Measurements from ENCODE around the gene NUDT2. TPM values are rescaled to one million over a fixed set of nuclear protein-coding genes. Genes with fewer than 3 reads are reported as not detected.

The NUDT2 gene
- total RNA-seq, 1 donor from 2014 or later: 18.7 TPM

- no peak for DNase-seq (ENCODE audit: low spot score)
Measured at GRCh38 chr9:34370335-34370969, 41.1 kb downstream of the NUDT2 start.

DNA sequence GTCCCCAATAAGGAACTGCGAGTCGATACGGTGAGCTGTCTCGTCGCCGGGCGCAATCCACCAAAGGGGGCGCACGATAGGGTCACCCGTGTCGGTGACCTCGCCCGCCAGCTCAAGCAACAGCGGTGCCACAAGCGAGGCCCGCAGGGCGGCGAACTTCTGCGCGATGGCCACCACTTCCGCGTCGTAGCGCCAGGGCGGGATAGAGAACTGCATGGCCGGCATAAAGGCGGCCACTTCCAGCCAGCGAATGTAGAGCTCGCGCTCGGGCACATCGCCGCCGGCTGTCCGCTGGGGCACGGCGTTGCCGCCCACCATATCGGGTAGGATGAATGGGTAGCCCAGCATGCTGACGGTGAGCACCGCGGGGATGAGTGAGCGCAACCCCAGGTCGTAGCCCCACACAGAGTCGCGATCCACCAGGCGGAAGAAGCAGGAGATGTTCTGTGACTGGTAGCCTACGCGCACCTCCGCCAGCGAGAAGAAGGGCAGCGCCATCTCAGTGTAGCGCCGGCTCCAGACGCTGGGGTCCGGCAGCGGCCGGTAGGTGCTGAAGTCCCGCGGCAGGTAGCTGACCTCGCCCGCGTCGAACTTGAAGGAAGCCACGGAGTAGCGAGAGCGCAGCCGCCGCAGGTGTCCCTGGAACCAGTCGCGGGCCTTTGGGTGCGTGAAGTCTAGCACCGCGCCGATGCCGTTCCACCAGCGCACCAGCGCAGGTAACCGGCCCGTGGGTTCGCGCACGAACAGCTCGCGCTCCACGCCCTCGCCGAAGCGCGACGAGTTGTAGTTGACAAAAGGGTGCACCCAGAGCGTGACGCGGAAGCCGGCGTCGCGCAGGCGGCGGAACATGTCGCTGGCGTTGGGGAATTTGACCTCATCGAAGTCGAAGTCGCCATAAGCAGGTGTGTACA, 41.9 kb downstream of the NUDT2 start:
- DNase-seq (ENCODE audit: low spot score): no peak

DNA sequence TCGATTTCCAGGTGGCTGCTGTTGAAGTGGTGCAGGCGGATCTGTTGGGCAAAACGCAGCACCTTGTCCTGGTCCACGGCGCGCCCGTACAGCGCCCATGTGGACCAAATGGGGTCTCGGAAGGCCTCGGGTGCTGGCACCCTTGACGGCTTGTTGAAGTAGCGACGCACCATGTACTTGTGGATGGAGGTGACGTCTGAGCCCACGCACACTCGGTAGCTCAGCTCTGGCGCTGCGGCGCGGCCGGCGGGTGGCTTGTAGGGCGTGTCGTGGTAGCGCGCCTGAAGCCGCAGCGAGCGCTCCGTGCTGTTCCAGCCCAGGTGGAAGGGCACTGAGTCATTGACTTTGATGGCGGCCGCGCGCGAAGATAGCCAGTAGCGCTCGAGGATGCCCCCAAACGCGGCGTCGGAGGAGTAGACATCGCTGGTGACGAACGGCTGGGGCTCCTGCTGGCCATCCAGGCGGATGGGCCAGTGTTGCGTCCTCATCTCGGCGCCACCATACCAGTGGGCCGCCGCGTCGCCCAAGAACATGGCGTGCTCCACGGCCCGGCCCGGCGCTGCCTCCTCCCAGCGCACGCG, 42.6 kb downstream of the NUDT2 start:
- no peak for DNase-seq (ENCODE audit: low spot score)

- DNase-seq (ENCODE audit: low spot score): peak; percentile 59
Measured at GRCh38 chr9:34372467-34373011, 43.2 kb downstream of the NUDT2 start.

GRCh38 chr9:34373749-34374148, 44.4 kb downstream of the NUDT2 start:
- DNase-seq (ENCODE audit: low spot score): no peak

- DNase-seq (ENCODE audit: low spot score): no peak
Measured at GRCh38 chr9:34374339-34374738, 45.0 kb downstream of the NUDT2 start.

GRCh38 chr9:34374905-34375552, 45.7 kb downstream of the NUDT2 start:
- no peak for DNase-seq (ENCODE audit: low spot score)

DNA sequence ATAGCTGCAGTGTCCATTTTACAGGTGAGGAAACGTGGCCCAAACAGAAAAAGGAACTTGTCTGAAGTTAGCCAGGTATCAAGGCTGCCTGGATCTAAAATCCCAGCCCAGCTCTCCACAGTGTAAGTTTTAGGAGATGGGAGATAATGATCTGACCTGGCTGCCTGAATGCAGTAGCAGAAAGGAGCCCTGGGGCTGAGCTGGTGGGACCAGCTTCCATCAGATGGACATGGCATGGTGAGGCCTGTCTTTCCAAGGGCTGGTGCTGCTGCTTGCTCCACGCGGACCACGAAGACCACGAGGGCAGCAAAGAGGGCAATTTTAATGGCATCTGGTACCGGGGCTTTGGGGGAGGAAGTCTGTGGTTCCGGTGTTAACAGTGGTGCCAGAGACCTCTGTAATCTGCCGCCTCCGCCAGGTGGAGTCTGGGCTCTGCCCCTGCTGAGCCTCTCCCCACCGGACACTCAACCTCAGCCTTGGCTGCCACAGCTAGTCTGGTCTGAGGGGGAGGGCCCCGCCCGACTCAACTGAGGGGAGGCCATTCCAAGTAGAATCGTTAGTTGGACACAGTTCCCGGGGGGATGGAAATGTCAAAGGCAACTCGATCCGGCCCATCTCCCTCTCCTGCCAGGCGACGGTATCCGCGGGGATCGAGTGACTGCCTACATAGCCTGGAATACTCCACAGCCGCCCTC, 46.7 kb downstream of the NUDT2 start:
- DNase-seq (ENCODE audit: low spot score): peak; percentile 66

DNA sequence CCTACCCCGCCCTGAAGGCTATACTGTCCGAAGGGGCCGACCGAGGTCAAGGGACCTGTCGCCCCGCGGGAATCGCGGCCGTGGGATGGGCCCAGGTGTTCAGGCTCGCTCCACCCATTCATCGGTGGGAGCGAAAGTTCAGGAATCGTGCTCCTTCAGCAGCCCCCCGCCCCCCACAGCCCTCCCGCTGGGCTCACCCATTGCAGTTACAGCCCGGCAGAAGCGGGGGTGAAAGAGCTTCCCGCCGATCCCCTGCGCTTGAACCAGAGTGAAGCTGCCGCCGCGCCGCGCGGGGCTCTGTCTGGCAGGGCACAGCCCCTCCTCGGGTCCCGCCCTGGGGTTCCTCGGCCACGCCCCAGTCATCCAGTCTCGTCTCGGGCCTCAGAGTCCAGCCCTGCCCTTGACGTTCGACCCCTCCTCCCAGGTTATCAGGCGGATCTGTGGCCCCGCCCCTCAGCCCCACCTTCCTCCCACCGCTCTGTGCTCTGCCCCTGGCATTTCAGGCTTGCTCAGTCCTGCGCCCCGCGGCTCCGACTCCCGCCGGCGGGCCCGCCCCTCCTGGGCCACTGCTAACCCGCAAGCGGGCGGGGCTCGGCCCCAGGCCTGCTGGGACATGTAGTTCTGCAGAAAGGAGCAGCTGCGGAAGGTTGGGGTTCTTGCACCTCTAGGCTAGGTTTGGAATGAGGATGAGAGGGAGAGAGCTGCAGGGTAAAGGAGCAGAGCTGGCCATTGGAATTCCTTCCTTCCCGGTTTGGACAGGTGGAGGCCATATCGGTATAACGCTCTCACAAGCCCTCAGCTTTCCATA, 47.4 kb downstream of the NUDT2 start, which contains the start of gene MYORG:
Gene MYORG, minus strand, starts transcription at position 303 of the 808 bp plus-strand sequence. CDS start 3,955 bp downstream, outside the sequence.
- DNase-seq (ENCODE audit: low spot score): peak; percentile 95

DNA sequence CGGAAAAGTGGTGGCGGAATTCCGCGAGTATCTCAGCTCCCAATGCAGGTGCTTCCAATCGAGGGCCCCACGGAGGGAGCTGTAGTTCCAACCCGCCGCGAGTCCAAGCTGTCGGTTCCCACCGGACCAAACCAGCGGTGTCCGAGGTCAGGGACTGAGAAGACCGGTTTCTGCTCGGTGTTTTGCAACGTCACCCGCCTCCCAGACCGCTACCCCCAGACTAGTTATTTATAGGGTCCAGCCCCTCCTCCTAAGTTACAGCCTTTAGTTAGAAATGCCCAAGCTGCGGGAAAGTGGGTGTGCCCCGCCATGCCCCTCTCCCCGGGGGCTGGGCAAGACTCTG, 48.0 kb downstream of the NUDT2 start:
- peak; percentile 69 for DNase-seq (ENCODE audit: low spot score)

GRCh38 chr9:34378376-34379060, 49.1 kb downstream of the NUDT2 start:
- no peak for DNase-seq (ENCODE audit: low spot score)

DNA sequence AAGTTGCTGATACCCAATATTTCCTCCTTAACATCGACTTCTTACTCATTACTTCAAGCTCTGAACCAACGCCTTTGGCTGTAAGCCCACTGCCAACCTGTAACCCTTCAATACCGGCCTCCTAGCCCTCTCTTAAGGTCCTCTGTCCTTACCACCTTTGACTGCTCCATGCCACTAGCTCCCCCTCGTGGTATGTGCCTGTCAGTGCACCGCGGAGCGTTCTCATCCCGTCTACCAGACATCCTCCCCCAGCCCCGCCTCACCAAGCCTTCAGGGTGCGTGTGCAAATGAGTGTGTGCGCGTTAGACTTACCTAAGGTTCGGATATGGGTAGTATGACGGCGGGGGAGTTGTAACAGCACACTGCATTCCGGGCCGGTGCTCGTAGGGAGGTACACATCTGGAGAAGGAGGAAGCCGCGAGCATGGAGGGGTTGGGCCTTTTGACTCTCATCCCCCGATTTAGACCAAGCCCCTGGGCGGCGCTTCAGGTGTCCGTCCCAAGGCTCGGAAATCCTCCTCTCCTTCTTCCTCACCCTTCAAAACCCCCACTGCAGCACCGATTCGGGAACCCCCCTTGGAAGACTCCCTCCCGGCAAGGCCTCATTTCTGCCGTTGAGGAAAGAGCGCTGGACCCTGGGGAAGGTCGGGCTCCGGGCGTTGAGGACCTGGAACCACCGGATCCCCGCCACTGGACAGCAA, 50.1 kb downstream of the NUDT2 start:
- peak; percentile 91 for DNase-seq (ENCODE audit: low spot score)

DNA sequence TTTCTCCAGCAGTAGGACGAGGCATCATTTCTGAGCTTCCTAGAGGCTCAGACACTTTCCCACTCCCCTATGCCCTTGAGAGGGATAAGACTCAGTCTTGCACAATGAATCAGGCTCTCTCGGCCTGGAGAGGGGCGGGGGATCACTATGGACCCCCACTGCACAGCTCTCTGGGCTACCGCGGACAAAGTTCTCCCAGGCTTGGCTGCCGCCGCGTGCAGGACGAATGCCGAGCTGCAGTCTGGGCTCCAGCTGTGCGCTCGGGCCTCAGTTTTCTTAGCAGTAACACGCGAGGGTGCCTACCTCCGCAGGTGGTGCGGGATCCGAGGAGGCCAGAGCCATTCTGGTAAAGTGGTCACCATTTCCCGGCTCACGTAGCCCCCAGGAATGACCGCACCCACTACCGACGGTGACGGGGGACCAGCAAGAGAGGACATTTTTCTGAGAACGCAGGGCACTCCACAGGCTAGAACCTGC, 50.7 kb downstream of the NUDT2 start:
- DNase-seq (ENCODE audit: low spot score): no peak

- DNase-seq (ENCODE audit: low spot score): peak; percentile 82
Measured at GRCh38 chr9:34380511-34381315, 51.3 kb downstream of the NUDT2 start.

- no peak for DNase-seq (ENCODE audit: low spot score)
Measured at GRCh38 chr9:34381323-34381722, 52.0 kb downstream of the NUDT2 start.

DNA sequence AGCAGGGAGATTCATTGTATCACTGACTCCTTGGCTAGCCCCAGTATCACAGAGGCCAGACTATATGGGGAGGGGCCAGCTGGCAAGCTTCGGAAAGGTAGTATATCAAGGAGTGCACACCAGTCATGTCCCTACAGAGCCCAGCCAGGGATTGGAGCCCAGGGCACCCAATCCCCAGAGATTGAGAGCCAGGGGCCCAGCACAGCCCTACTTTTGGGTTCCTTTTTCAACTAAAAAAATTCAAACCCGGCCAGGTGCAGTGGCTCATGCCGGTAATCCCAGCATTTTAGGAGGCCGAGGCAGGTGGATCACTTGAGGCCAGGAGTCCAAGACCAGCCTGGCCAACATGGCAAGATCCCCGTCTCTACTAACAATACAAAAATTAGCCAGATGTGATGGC, 52.7 kb downstream of the NUDT2 start:
- DNase-seq (ENCODE audit: low spot score): no peak

DNA sequence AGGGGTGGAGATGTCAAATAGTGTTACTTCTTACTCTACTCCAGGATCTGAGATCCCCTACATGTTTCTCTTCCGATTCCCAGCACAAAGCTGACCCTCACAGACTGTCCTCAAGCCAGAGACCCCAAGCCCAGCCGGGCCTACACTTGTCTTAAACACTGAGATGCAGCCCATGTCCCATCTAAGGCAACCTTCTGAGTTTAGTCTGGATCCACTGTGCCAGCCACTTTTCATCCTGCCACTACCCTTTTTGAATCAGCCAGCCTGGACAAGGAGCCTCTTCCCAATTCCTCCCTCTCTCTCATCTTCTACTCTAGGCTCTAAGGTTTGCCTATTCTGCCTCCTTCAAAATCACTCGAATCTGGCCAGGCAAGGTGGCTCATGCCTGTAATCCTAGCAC, 53.5 kb downstream of the NUDT2 start:
- no peak for DNase-seq (ENCODE audit: low spot score)

DNA sequence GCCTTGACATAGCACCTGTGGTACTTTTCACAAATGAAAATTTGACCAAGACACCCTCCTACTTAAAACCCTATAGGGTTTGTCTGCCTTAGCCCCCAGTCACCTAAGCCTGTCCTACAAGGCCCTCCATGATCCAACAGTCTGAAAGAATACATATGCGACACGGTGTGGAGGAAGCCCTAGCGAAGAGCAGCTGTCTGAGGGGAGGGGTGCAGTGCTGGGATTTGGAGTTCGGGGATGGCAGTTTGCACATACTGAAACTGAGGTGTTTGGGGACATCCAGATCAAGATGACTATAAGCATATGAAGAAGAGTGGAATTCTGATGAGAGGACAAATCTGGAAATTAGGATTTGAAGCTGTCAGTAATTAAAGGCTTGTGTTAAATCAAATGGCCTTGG, 54.5 kb downstream of the NUDT2 start:
- peak; percentile 8 for DNase-seq (ENCODE audit: low spot score)
